B cell (primary cell): Measurements from ENCODE around the gene ARHGEF9.

Experiments
- CTCF ChIP-seq: fragments of 200-600 bp; IDR thresholded peaks from one replicate; pipeline ENCODE4 v1.8.0; 2022; ENCODE audit warnings: antibody characterized with exemption, mild to moderate bottlenecking
- EZH2 ChIP-seq: IDR thresholded peaks from 2 replicates; pipeline ENCODE4 v1.6.1; 2012; ENCODE audit warnings: borderline replicate concordance, low read depth, mild to moderate bottlenecking, moderate library complexity, low read length; ENCODE audit not compliant: insufficient read depth, poor library complexity, severe bottlenecking

DNA sequence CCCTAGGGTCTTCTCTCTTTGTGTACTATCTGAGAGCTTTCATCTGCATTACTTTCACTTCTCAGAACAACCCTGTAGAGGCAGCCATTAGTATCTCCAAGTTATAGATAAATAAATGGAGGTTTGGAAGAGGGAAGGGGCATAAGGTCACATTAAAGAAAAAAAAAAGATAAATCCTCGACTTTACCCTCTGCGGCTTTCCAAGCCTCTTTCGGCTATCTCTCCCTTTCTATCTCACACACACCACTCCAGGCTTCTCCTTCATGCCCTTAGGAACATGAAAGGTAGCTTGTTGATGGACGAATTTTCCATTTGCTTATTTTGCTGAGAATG lies 660 bp upstream of the ARHGEF9 start:
- no peak for TF ChIP-seq CTCF
- TF ChIP-seq EZH2 = no peak
